MCF 10A (cell line): Measurements from ENCODE around the gene HHLA2. TPM values are rescaled to one million over a fixed set of nuclear protein-coding genes. Genes with fewer than 3 reads are reported as not detected.

Experiments
- BruUV-seq: library from RNA; stranded (reverse); fragments of 400-500 nt; replicated peaks from 2 replicates; lab custom pipeline; 2021; lab: Mats Ljungman, UMichigan
- CTCF ChIA-PET: fragments of 300-600 bp; sonication (Branson Sonifier 250); formaldehyde crosslinking; extraction: SDS; loops from one replicate; lab custom pipeline; 2021; ENCODE audit warnings: antibody characterized with exemption, inconsistent platforms; lab: Yijun Ruan, JAX
- POLR2A ChIA-PET: fragments of 300-600, 350-650 bp; sonication (Branson Sonifier 250); formaldehyde crosslinking; extraction: SDS; loops from one replicate; lab custom pipeline; 2020; ENCODE audit warnings: antibody characterized with exemption, inconsistent platforms; lab: Yijun Ruan, JAX
- DNase-seq: peaks from one replicate; pipeline ENCODE4 v3.0.0-alpha.2; 2018; ENCODE audit not compliant: unreplicated experiment
- H3K27ac Mint-ChIP-seq: one replicate; pipeline ENCODE4 v1.8.0; 2022; ENCODE audit warnings: mild to moderate bottlenecking, low read depth, mixed read lengths; ENCODE audit not compliant: unreplicated experiment
- H3K27me3 Mint-ChIP-seq: one replicate; pipeline ENCODE4 v1.8.0; 2022; ENCODE audit warnings: mixed read lengths; ENCODE audit not compliant: insufficient read depth, unreplicated experiment
- H3K36me3 Mint-ChIP-seq: one replicate; pipeline ENCODE4 v1.8.0; 2022; ENCODE audit warnings: mild to moderate bottlenecking, moderate library complexity, mixed read lengths; ENCODE audit not compliant: insufficient read depth, unreplicated experiment
- H3K4me1 Mint-ChIP-seq: one replicate; pipeline ENCODE4 v1.8.0; 2022; ENCODE audit warnings: mixed read lengths; ENCODE audit not compliant: insufficient read depth, unreplicated experiment
- H3K4me3 Mint-ChIP-seq: one replicate; pipeline ENCODE4 v1.8.0; 2022; ENCODE audit warnings: mild to moderate bottlenecking, moderate library complexity, mixed read lengths; ENCODE audit not compliant: unreplicated experiment
- H3K9me3 Mint-ChIP-seq: one replicate; pipeline ENCODE4 v1.8.0; 2022; ENCODE audit warnings: mixed read lengths; ENCODE audit not compliant: unreplicated experiment
- CTCF ChIP-seq: fragments of 200-600 bp; IDR thresholded peaks from one replicate; pipeline ENCODE4 v1.8.0; 2022; ENCODE audit warnings: antibody characterized with exemption, mild to moderate bottlenecking; ENCODE audit not compliant: unreplicated experiment
- intact Hi-C: fragments of 100-400 bp; cut with micrococcal nuclease; formaldehyde crosslinking; loops from 2 replicates; pipeline ENCODE4 v1.14.1; 2022
- total RNA-seq: library from RNA; stranded (reverse); gene quantifications from 2 replicates; pipeline ENCODE4 v1.2.3, GENCODE V29; 2022

Gene HHLA2
- total RNA-seq, 1 experiment from 2014 or later: not detected

DNA sequence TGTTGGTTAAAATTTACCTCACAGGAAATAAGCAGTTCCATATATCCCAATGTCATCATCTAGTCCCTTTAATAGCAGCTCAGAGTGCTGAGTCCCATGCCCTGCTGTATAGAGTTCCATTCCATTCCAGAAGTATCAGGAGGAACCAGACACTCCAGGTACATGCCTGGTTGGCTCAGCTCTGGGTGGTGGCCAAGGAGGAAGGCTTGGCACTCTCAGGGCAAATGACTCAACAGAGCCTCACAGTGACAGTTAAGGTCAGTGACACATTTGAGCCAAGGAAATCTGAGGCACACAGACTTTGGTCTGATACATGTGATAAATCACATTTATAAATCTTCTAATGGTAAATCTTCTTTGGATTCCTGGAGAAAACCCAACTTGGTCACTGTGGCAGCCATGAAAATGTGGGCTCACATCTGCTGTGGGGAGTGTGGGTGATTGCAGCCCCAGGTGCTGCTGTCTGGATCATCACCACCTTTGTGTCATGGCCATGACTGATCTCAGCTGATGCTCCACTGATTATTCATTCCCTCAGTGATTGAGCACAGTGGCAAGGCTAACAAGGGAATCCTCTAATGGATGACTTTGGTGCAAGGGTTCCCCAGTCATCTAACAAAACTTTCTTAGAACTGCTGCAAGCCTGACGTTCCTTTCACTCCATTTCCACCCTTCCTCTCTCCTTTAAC is 9.3 kb downstream of the HHLA2 start:
- intact Hi-C loops: no loop called here
- Mint-ChIP-seq H3K4me3 (no peak overlapping the region), H3K9me3 (no peaks in the 10 kb centered on the region), H3K27me3 (no peaks in the 10 kb centered on the region), H3K27ac (no peak overlapping the region), H3K36me3 (no peaks in the 10 kb centered on the region), H3K4me1 (no peaks in the 10 kb centered on the region)
- POLR2A ChIA-PET: no interaction called here
- no TSS peak for BruUV-seq
- CTCF ChIA-PET: no interaction called here
- DNase-seq: peak; percentile 25
- no peak for TF ChIP-seq CTCF

GRCh38 chr3:108311797-108312196 is 15.4 kb downstream of the HHLA2 start:
- H3K4me3 Mint-ChIP-seq: no peak overlapping the region
- intact Hi-C loops: no loop called here
- H3K36me3 Mint-ChIP-seq: no peaks in the 10 kb centered on the region
- no peaks in the 10 kb centered on the region for H3K27me3 Mint-ChIP-seq
- POLR2A ChIA-PET: no interaction called here
- BruUV-seq: no TSS peak
- peaks cover 7% of the 10 kb centered on the region for H3K4me1 Mint-ChIP-seq
- TF ChIP-seq CTCF: no peak
- no peak for DNase-seq
- no peak overlapping the region for H3K27ac Mint-ChIP-seq
- H3K9me3 Mint-ChIP-seq: no peaks in the 10 kb centered on the region
- CTCF ChIA-PET: no interaction called here

DNA sequence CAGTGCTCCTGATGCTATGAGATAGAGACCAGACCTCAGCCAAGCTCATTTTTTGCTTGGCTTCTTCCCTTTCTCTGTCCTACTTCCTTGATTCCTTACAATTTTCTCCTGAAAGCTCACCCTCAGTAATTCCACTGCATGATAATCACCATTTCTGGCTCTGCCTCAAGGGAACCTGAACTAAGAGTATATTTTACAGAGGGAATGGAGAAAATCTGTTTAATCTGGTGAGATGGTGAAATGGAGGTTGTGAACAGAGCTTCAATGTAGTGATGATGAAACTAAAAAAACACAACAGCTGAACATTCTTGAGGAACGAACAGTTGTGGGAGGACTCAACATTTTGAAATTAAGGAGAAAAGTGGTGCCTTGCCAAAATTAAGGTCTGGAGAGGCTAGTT is 16.3 kb downstream of the HHLA2 start:
- POLR2A ChIA-PET: no interaction called here

More for the DNA sequence above, 16.3 kb downstream of the HHLA2 start:
- no peaks in the 10 kb centered on the region for H3K9me3 Mint-ChIP-seq
- no peaks in the 10 kb centered on the region for H3K36me3 Mint-ChIP-seq
- no peak for TF ChIP-seq CTCF
- H3K27me3 Mint-ChIP-seq: no peaks in the 10 kb centered on the region
- intact Hi-C loops: no loop called here
- no peak for DNase-seq
- no peak overlapping the region for H3K4me3 Mint-ChIP-seq
- CTCF ChIA-PET: interaction anchor here (0.6 kb wide), 1 partner anchor 144 kb away, joined by 3 read pairs; no protein-coding TSS in a partner anchor
- BruUV-seq: no TSS peak
- H3K4me1 Mint-ChIP-seq: peaks cover 7% of the 10 kb centered on the region
- no peak overlapping the region for H3K27ac Mint-ChIP-seq
